ENCODE data around the gene EPYC. TPM values are rescaled to one million over a fixed set of nuclear protein-coding genes. Genes with fewer than 3 reads are reported as not detected.

The EPYC gene
- total and polyA plus RNA-seq, 10 of the 15 experiments (the other 5 are each of a cell fraction or from before 2014, with no cell fraction given) = not detected

DNA sequence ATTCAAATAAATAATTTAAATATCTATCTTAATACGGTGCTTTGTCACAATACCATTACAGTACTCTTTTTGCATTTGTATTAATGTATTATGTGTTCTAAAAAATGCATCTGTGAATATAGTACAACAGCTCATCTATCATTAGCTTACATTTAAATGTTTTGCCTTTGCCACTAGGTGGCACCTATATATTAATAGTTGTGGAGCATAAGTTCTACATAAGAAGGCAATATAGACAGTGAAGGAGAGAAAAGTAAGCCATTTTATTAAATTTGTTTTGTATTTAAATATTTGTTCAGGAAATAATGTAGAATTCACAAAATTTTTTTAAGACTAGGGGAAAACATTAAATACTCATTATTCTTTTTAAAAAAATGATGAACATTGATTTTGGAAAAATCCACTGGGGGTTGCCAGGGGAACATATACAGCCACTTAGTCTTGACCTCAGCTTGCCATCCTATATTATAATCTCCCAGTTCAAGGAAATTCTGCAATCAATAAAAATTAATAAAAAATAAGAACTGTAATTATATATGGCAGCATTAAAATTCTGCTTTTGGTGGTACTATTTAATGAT, 59.6 kb downstream of the EPYC start (continued):
- TF ChIP-seq EED (IDR thresholded peaks at IDR 0.05; ENCODE audit: low read depth) = no peak
- TF ChIP-seq BMI1 (IDR thresholded peaks at IDR 0.05; ENCODE audit: borderline replicate concordance) = no peak
- TF ChIP-seq RB1 (IDR thresholded peaks at IDR 0.05; ENCODE audit: borderline replicate concordance) = no peak
- TF ChIP-seq, protein P1, sequence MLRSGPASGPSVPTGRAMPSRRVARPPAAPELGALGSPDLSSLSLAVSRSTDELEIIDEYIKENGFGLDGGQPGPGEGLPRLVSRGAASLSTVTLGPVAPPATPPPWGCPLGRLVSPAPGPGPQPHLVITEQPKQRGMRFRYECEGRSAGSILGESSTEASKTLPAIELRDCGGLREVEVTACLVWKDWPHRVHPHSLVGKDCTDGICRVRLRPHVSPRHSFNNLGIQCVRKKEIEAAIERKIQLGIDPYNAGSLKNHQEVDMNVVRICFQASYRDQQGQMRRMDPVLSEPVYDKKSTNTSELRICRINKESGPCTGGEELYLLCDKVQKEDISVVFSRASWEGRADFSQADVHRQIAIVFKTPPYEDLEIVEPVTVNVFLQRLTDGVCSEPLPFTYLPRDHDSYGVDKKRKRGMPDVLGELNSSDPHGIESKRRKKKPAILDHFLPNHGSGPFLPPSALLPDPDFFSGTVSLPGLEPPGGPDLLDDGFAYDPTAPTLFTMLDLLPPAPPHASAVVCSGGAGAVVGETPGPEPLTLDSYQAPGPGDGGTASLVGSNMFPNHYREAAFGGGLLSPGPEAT (IDR thresholded peaks at IDR 0.05; ENCODE audit: low read depth) = no peak
- no peak for TF ChIP-seq ZBED1 (IDR thresholded peaks at IDR 0.05; ENCODE audit: borderline replicate concordance)
- TF ChIP-seq NFYB (IDR thresholded peaks at IDR 0.05; ENCODE audit: insufficient read depth, low read depth, low read length) = no peak
- TF ChIP-seq CBX3 (IDR thresholded peaks at IDR 0.05; ENCODE audit: borderline replicate concordance, low read depth) = no peak
- TF ChIP-seq STAT3 (IDR thresholded peaks at IDR 0.05; ENCODE audit: low read depth, low read length) = no peak
- no peak for TF ChIP-seq BACH1 (IDR thresholded peaks at IDR 0.05; ENCODE audit: borderline replicate concordance)
- peak; percentile 48 for TF ChIP-seq RAD21 (IDR thresholded peaks at IDR 0.05; ENCODE audit: insufficient read depth, low read depth, low read length)

DNA sequence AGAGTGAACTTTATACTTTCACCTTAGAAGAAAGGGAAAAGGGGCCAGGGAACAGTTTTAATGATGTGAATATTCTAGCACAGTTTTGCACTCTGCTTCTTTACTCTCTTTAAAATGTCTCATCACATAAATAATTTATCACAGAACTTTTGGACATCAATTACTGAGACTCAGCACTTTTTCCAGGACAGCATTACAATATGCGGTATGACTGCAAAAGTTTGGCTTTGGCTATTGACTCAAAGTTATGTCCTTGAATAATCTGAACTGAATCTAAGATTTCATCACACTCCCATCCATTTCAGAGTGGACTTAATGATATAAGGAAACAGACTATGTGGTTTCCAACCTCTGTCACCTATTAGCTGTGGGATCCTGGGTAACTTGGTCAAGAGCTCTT, 61.5 kb downstream of the EPYC start:
- no peaks in the 10 kb centered on the region for H3K27me3 ChIP-seq (replicated peaks in 1 of 2; ENCODE audit: control insufficient read depth in 2 of 2, insufficient read depth in 2 of 2, low read length in 1 of 2)
- SMC1A ChIA-PET (ENCODE audit: uncharacterized antibody, unreplicated experiment) = interaction anchor here (1.1 to 1.3 kb wide), 2 partner anchors 10 to 166 kb away, joined by 4 read pairs; no protein-coding TSS in a partner anchor
- H3K9me3 ChIP-seq (replicated peaks; ENCODE audit: control insufficient read depth, insufficient read depth, low read length) = no peaks in the 10 kb centered on the region
- no peaks in the 10 kb centered on the region for H3K4me1 ChIP-seq (ENCODE audit: control insufficient read depth, insufficient read depth, low read length)
- H3K4me3 ChIP-seq = no peak overlapping the region
- FAIRE-seq (no peak), ATAC-seq (no peak), DNase-seq (ENCODE audit: low read depth, low spot score) (no peak)
- POLR2A ChIA-PET = no interaction called here
- H3K4me2 ChIP-seq (ENCODE audit: control insufficient read depth, insufficient read depth) = no peak overlapping the region
- RAD21 ChIA-PET (ENCODE audit: unreplicated experiment) = interaction anchor here (0.6 kb wide), 1 partner anchor 412 kb away, joined by 4 read pairs; no protein-coding TSS in a partner anchor
- CTCF ChIA-PET = interaction anchor here (1.0 to 6.1 kb wide), 7 partner anchors 8 to 383 kb away, joined by 3 to 50 read pairs (median 5); partner anchors contain the start of gene LUM
- TF ChIP-seq ZSCAN29 (IDR thresholded peaks at IDR 0.05) = no peak
- 48% methylated on average over 1 of the region's 1 CpG for WGBS (ENCODE audit: insufficient coverage, insufficient replicate concordance, low lambda C conversion rate, missing lambda C conversion rate)
- intact Hi-C loops (cut with micrococcal nuclease; ENCODE audit: unreplicated experiment) = loop anchor here (10.0 kb wide), 1 partner anchor 382 kb away; no protein-coding TSS in a partner anchor
- H3K9ac ChIP-seq (ENCODE audit: control insufficient read depth, insufficient read depth, low read length) = no peak overlapping the region
- H3K36me3 ChIP-seq (ENCODE audit: control insufficient read depth in 2 of 2, insufficient read depth in 2 of 2, low read length in 1 of 2) = no peaks in the 10 kb centered on the region
- no TSS peak for BruUV-seq (replicated peaks)
- H3K79me2 ChIP-seq (ENCODE audit: control insufficient read depth, insufficient read depth, low read length) = no peaks in the 10 kb centered on the region
- H4K20me1 ChIP-seq (ENCODE audit: control insufficient read depth, insufficient read depth) = no peaks in the 10 kb centered on the region
- no peak overlapping the region for H3K27ac ChIP-seq (ENCODE audit: control insufficient read depth, insufficient read depth)
- in situ Hi-C loops (cut with MboI) = no loop called here
- H2AFZ ChIP-seq (ENCODE audit: control insufficient read depth, low read depth, low read length) = no peak overlapping the region
